ENCODE data around the gene NUDT2.
"Not testable (repeated sequence)": the region's sequence is repeated elsewhere in the genome, so short reads cannot be mapped to it uniquely, and the experiment has no call there.

NUDT2 gene

GRCh38 chr9:34337403-34337802 is 8.0 kb downstream of the NUDT2 start:
- DNase-seq, result no peak

- not testable (repeated sequence) for DNase-seq
These were observed 8.7 kb downstream of the NUDT2 start for GRCh38 chr9:34338079-34338478.

DNA sequence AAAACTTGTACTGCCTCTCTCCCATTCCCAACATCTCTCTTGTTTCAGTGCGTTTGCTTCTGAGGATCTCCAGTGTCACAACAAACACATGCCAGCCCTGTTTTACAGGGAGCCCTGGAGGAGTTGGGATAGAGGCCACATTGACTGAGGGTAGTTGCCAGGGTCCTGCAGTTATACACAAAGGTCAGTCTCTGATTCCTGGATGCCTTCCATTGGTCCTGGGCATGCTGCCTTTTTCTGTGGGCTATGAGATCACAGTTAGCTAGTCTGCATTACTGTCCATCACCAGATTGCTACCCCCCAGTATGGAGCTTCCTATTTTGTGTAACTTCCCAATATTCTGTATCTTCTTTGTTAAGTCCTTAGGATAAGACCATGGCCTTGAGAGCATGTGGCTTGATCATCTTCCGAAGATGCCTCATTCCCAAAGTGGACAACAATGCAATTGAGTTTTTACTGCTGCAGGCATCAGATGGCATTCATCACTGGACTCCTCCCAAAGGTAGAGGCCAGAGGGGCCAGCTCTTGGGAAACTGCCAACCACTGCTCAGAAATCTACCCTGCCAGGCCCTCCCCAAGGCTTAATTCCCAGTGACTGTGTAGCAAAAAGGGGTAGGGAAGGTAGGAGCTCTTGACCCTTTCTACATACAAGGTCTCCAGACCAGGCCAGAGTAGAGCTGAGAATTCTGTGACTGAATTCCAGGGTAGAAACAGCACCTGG is 9.5 kb downstream of the NUDT2 start:
- DNase-seq, result no peak

DNA sequence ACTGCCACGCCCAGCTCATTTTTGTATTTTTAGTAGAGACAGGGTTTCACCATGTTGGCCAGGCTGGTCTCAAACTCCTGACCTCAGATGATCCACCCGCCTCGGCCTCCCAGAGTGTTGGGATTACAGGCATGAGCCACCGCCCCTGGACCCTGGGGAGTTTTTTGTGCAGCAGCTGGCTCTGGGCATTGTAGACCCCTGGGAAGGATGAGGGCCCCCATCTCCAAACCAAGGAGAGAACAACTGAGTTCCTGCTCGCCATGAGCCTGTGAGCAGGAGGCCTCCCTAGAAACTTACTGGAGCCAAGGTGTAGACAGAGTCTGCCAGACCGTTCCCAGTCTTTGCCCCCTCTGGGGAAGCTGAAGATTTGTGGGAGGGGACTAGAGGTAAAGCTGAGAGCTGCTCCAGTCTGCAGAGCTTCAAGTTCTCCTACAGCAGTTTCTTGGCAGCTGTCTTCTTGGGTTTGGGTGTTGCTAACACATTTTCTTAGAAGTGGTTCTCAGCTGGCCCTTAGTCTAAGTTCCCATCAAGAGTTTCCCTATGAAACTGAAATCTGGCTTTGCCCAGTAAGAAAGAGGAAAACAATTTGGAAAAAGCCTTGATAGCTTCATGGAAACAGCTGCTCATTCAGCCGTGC is 12.4 kb downstream of the NUDT2 start:
- DNase-seq, result no peak

DNA sequence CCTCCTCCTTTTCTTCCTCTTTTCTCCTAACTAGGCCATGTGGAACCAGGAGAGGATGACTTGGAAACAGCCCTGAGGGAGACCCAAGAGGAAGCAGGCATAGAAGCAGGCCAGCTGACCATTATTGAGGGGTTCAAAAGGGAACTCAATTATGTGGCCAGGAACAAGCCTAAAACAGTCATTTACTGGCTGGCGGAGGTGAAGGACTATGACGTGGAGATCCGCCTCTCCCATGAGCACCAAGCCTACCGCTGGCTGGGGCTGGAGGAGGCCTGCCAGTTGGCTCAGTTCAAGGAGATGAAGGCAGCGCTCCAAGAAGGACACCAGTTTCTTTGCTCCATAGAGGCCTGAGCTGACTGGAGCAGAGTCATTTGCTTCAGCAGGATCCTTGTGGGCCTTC is 13.7 kb downstream of the NUDT2 start:
- no peak for DNase-seq

DNA sequence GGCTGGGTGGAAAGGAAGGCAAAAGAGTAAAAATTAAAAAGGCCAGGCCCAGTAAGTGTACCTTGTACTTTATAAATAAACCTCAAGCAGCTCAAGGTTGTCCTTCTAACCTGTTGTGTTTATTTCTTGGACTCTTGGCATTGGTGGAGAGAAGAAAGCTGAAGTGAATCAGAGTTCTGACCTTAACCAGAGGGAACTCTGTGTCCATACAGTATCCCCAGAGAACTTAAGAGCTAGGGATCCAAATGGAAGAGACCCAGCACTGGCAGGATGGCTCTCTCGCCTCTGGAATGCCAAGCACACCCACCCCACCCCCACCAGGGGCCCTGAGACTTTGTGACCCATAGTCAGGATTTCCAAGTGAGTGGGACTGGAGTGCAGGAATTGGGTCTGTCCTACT is 14.2 kb downstream of the NUDT2 start:
- no peak for DNase-seq

GRCh38 chr9:34346873-34347799 is 17.8 kb downstream of the NUDT2 start:
- DNase-seq, result no peak

GRCh38 chr9:34347800-34348158 is 18.4 kb downstream of the NUDT2 start:
- no peak for DNase-seq

DNA sequence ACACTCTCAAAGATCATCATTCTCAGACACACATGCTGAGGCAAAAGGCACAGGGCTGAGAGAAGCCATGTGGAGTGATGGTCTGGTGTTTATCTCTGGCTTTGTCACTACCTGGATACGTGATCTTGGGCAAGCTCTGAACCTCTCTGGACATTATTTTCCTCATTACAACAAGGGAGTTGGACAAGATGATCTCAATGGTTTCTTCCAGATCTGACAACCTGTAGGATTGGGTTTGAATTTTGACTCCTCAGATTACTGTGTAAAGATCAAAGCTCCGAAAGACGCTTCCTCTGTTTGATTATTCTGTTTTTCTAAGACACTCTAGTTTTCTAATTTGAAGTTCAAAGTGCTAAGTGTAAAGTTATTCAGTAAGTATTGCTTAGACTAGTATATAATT is 20.0 kb downstream of the NUDT2 start:
- DNase-seq, result no peak

DNA sequence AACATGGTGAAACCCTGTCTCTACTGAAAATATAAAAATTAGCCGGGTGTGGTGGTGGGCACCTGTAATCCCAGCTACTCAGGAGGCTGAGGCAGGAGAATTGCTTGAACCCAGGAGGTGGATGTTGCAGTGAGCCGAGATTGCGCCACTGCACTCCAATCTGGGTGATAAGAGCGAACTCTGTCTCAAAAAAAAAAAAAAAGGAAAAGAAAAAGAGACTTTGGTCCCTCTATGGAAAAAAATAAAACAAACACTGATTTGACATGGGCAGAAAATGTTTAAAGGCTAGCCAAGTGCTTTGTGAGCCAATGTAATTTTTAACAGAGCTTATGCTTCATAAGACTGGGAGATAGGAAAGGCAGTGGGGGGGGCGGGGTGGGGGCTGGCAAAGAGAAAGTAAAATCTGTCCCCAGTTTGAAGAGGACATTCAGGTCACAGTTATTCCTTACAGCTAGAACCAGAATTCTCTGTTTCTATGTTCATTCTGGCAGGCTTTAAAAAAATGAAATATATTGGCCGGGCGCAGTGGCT is 22.8 kb downstream of the NUDT2 start:
- DNase-seq, result not testable (repeated sequence)

DNA sequence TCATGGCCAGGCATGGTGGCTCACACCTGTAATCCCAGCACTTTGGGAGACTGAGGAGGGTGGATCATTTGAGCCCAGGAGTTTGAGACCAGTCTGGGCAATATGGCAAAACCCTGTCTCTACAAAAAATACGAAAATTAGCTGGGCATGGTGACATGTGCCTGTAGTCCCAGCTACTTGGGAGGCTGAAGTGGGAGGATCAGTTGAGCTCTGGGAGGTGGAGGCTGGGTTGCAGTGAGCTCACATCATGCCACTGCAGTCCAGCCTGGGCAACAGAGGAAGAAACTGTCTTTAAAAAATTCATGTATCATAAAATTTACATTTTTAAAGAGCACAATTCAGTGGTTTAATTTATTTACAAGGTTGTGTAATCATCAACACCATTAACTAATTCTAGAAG is 23.6 kb downstream of the NUDT2 start:
- not testable (repeated sequence) for DNase-seq

DNA sequence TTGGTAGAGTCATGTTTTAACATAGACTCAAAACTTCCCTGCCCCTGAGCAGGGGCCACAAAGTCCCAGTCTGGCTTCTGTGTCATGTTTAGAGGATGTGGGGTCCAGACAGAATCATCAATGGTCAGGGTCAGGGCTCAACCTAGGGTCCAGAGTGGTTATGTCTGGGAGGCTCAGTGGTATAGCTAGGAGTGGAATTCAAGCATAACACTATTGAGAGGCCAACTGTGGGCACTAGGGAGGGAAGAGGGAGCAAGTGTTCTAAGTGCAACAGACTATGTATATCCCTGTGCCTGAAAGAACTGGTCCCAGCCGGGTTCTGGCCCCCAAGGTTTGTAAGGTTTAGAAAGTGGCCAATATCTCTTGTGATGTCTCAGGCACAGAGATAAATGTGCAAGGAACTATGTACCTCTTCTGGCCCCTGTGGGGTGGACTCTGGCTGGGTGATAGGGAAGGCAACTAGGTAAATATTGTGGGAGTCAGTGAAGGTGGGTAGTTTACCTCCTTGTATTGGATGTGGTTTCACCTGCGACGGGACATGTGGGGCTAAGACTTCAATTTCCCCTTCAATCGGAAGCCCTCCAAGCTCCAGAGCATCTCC is 33.3 kb downstream of the NUDT2 start:
- no peak for DNase-seq

GRCh38 chr9:34363619-34364351 is 34.4 kb downstream of the NUDT2 start:
- DNase-seq, result no peak

GRCh38 chr9:34365282-34365681 is 35.9 kb downstream of the NUDT2 start:
- no peak for DNase-seq

GRCh38 chr9:34366365-34366764 is 37.0 kb downstream of the NUDT2 start:
- no peak for DNase-seq

- not testable (repeated sequence) for DNase-seq
These were observed 38.5 kb downstream of the NUDT2 start for GRCh38 chr9:34367751-34368410.

DNA sequence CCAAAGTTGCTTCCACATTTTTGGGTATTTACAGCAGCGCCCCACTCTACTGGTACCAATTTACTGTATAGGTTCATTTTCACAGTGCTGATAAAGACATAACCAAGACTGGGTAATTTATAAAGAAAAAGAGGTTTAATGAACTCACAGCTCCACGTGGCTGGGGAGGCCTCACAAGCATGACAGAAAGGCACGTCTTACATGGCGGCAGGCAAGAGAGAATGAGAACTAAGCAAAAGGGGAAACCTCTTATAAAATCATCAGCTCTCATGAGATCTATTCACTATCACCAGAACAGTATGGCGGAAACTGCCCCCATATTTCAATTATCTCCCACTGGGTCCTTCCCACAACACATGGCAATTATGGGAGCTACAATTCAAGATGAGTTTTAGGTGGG is 39.4 kb downstream of the NUDT2 start:
- not testable (repeated sequence) for DNase-seq

DNA sequence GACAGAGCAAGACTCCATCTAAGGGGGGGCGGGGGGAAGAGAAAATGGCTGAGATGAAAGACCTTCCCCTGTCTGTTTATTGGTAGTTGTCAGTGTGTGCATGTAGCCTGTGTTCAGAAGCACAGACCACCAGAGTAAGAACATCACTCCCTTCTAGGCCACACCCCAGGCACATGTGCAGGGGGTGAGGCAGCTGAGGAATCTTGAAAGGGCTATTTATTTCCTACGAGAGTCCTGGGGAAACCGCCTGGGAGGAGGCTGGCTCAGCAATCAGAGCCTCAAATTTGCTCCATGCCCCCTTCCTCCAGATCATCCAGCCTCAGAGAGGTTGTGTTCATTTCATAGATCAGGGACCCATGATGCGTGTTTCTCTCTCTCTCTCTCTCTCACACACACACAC is 40.3 kb downstream of the NUDT2 start:
- DNase-seq, result no peak

DNA sequence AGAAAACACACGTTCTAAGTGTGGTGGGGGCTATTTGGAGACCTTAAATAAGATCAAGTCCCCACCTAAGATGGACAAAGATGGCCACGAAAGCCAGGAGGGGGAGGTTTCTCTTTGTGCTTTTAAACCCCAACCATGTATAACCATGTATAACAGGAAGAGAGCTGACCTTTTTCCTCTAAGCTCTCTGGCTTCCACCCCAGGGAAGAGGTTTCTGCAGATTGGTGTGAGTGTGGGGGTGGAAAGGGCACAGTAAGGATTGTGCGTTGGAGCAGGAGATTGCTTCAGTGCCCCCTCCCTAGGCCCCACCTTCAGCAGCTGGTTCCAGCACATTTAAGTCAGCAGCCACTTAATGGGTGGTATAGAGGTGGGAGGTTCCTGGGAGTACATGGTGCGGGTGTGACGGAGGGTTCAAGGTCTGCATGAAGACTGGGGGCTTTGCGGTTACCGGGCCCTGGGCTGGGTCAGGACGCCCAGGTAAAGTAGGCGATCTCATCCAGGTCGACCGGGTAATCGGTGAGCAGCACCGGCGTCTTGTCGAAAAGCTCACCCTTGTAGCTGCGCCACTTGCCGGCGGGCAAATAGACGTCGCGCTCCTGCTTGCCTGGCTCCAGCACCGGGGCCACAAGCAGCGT is 41.1 kb downstream of the NUDT2 start:
- DNase-seq, result no peak

- DNase-seq, result no peak
These were observed 41.9 kb downstream of the NUDT2 start for GRCh38 chr9:34370970-34371880.

Measured in kidney glomerular epithelial cell (primary cell).